GM19328 (cell line): Measurements from ENCODE around the gene C11orf86.

Source experiments
- ATAC-seq: cut with Tn5 transposase; IDR thresholded peaks from one replicate; pipeline ENCODE4 v1.9.1; 2021; ENCODE audit warnings: mild to moderate bottlenecking, moderate library complexity; ENCODE audit not compliant: unreplicated experiment

C11orf86 gene

DNA sequence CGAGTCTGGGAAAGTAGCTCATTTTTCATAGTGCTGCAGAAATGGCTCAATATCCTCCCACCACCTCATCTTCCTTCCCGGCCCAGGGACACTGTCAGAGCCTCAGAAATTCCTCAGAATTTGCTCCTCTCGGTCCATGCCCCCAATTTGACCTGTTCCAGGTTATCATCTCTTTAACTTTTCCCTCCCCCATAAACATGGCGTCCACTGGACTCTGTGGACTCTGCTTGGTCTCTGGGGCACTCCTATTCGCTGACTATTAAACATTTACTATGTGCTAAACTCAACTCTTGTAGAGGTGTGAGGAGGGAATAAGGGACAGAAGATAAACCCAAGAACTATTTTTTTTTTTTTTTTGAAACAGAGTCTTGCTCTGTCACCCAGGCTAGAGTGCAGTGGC is 8.8 kb upstream of the C11orf86 start:
- no peak for ATAC-seq

DNA sequence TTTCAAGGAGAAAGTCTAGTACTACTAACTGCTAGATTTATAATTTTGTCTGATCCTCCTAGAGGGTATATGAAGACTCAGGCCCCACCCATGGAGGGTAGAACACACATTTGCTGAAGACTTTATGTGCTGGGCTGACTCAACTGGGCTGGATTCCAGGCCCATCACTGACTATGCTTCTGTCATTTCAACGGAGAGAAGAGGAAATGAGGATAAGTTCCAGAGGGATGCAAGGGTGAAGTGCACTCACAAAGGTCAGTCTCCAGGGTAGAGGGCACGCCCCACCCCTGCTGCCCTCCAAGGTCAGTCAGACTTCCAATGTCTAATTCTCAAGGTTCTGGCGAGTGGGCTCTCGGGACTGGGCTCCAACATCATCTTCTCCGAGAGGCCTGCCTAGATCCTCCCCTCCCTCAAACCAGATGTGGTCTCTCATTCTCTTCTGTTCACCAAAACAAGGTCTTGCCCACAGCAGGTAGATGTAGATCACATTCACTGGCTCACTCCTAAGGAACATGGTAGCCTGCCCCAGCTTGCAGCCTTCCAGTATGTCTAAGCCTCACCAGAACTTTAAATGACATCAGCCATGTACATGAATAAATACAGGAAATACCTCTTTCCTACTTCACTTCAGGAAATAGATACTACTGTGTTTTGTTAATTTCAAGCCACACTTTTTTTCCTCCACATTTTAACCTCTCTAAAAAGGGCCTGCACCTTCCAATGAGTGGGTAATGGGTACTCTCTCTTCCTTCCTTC is 7.3 kb upstream of the C11orf86 start:
- ATAC-seq, result no peak

DNA sequence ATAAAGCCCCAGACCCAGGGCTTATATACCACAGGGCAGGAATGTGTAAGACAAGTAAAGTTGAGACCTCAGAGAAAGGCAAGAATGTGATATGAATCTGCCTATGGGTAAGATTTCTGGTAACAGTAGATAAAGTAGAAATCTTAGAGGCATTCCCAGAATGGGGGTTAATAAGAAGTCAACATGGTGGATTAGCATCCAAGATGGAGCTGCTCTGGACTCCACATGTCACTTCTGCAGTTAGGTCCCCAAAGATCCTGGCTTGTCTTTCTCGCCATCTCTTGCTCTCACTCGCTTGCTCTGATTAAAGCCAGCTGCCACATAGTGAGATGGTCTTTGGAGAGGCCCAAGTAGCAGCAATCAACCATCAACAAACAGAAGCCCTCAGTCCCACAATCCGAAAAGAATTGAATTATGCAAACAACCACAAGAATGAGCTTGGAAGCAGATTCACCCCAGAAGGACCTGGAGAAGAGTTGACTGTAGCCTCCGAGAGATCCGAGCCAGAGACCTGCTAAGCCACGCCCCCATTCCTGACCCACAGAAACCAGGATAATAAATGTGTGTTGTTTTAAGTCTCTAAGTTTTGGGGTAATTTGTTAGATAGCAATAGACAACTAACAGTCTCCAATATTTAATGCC is 5.4 kb upstream of the C11orf86 start:
- no peak for ATAC-seq

DNA sequence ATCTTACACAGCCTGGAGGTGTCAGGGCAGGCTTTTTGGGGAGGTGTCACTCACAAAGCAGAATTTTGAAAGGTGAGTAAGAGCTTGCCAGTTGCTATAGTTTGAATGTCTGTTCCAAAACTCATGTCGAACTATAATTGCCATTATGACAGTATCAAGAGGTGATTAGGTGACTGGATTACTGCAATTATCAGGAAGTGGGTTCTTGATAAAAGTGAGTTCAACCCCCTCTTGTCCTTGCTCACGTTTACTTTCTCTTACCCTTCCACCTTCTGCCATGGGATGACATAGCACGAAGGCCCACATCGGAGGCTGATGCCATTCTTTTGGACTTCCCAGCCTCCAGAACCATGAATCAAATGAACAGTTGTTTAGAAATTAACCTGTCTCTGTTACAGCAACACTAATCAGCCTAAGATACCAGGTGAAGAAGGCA is 4.7 kb upstream of the C11orf86 start:
- no peak for ATAC-seq

DNA sequence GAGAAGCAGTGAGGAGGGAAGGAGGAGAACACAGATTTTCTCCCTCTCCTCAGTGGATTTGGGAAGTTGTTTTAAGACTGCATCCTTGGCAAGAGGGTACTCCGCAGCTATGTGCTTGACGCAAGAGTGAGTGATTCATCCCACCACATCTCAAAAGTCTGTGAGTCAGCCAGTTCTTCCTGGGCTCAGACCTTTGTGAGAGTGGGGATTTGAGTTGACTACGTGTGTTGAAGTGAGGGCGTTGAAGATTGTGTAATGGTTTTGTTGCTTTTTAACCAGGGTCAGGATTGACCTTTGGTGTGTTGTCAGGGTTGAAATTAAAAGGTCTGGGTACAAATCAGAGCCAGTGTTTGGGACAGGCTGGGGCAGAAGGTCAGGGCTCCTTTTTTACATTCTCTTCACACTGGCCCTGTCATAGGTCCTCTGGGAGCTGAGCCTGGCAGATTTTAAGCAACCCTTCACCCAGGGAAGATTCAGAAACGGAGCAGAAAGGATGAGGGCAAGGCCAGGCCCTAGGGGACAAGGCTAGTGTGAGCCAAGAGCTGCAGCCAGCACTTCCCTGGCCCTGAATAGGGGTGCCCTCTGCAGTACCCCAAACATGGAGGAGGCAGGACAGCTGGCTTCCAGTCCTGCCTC is 4.2 kb upstream of the C11orf86 start:
- ATAC-seq, result no peak

DNA sequence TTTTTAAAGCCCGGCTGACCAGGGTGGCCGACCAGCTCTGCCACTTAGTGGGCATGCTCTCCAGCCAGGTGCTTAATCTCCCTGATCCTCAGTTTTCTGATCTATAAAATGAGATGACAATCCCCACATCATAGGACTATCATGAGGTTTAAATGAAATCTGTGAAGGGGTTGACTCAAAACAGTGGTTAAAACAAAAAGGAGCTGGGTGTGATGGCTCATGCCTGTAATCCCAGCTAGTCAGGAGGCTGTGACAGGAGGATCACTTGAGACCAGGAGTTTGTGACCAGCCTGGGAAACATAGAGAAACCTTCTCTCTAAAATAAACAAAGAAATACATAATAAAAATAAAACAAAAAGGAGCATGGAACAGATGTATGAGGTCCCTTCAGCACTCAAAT is 3.6 kb upstream of the C11orf86 start:
- ATAC-seq, result no peak

DNA sequence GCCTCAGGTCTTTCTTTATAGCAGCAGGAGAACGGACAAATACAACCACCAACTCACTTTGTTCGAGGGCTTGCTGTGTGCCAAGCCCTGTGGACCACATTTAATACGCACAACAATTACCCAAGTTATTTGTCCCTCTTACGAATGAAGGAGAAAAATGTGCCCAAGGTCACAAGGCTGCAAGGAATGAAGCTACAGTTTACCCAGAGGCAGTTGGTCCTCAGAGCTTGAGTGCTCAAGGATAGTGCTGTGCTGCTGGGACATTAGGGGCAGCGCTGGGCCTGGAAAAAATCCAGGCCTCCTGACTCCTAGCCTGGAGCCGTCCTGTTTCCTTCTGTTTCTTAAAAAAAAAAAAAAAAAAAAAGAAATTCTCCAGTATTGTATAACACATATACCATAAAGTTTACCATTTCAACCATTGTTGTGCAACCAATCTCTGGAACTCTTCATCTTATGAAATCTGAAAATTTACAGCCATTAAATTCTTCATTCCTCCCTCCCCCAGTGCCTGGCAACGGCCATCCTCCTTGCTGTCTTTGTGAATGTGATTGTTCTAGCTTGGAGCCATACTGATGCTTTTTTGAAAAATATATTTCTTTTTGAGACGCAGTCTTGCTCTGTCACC is 1.0 kb upstream of the C11orf86 start:
- ATAC-seq, result no peak

DNA sequence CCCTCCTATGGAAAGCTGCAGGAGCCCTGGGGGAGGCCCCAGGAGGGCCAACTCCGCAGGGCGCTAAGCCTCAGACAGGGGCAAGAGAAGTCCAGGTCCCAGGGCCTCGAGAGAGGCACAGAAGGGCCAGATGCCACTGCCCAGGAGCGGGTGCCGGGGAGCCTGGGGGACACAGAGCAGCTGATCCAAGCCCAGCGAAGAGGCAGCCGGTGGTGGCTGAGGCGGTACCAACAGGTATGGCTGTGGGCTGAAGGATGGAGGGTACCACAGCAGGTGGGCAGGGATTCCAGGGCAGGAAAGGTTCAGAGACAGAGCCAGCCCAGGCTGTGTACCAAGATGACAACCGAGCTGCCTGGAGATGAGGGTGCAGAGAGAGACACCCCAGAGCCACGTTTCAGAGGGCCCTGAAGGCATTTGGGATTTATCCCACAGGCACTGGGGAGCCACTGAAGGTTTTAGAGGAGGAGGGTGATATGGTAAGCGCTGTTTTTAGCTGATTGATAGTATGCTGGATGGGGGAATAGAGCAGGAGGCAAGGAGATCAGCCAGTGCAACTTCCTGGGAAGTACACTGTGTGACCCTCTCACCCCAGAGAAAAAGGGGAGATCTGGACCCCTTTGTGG is 412 bp downstream of the C11orf86 start:
- ATAC-seq, result no peak

DNA sequence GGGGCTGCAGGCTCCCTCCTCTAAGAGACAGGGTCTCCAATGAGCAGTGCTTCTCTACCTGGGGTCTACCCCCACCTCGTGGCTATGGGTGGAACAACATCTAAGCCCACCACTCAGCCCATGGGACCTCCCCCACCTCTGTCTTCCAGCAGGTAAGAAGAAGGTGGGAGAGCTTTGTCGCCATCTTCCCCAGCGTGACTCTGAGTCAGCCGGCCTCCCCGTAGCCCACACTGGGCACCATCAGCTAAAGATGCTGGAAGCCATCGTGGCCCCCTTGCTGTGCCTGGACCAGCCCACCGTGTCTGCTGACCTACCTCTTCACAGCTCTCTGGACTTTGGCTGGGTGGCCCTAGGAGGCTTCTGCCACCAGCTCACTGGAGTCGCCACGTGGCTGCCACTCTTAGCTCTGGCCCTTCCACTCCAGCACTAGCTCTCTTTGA is 944 bp downstream of the C11orf86 start:
- no peak for ATAC-seq

DNA sequence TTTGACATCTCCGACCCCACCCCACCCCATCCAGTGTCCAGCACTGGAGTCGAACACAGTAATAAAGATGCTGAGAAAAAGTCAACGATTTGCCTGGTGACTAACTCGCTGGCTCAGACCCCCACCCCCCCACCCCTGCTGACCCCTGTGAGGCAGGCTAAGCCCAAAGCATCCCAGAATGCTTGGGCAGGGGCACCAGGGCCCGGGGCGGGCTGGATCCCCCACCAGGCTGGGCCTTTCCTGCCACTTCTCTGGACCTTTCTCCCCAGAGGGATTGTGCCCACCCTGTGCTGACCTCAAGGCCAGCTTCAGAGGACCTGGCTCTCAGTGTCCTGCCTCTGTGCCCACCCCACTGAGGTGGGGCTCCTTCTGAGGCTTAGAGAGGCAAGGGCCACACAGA is 1.8 kb downstream of the C11orf86 start:
- ATAC-seq, result no peak

DNA sequence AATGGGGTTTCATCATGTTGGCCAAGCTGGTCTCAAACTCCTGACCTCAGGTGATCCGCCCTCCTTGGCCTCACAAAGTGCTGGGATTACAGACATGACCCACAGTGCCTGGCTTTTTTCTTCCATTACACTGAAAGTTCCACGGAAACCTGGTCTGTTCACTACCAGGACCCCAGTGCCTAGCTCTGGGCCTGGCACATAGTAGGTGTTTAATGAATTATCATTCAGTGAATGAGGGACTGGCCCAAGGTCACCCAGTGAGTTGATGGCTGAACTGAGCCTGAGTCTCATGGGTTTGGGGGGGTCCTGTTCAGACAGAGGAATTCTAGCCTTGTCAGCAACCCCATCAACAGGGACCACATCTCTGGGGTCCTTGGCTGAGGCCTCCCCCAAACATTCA is 3.1 kb downstream of the C11orf86 start:
- ATAC-seq, result no peak

DNA sequence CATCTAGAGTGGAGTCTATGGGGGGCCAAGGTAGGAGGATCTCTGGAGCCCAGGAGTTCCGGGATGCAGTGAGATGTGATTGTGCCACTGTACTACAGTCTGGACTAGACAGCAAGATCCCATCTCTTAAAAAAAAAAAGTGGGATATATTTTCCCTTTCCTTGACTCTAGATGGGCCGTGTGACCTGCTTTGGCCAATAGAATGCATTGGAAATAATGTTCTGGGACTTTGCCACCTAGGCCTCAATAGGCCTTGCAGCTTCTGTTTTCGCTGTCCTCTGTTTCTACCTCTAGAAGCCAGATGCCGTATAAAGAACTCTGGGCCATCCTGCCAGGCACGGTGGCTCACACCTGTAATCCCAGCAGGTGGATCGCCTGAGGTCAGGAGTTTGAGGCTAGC is 3.6 kb downstream of the C11orf86 start:
- no peak for ATAC-seq

DNA sequence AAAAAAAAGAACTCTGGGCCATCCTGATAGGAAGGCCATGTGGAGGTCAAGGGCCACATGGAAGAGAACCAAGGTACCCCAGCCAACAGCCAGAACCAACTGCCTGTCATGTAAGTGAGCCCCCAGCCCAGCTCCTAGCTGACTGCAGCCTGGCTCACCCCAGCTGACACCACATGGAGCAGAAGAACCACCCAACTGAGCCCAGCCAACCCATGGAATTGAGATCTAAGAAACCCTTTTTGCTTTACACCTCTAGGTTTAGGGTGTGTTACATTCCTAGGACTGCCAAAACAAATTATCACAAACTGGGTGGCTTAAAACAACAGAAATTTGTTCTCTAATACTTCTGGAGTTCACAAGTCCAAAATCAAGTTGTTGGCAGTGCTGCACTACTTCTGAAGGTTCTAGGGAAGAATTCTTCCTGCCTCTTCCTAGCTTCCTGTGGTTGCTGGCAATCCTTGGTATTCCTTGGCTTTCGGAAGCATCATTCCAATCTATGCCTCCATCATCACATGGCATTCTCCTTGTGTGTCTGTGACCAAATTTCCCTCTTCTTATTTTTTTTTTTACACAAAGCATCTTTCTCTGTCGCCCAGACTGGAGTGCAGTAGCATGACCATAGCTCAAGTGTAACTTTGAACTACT is 4.4 kb downstream of the C11orf86 start:
- ATAC-seq, result no peak

DNA sequence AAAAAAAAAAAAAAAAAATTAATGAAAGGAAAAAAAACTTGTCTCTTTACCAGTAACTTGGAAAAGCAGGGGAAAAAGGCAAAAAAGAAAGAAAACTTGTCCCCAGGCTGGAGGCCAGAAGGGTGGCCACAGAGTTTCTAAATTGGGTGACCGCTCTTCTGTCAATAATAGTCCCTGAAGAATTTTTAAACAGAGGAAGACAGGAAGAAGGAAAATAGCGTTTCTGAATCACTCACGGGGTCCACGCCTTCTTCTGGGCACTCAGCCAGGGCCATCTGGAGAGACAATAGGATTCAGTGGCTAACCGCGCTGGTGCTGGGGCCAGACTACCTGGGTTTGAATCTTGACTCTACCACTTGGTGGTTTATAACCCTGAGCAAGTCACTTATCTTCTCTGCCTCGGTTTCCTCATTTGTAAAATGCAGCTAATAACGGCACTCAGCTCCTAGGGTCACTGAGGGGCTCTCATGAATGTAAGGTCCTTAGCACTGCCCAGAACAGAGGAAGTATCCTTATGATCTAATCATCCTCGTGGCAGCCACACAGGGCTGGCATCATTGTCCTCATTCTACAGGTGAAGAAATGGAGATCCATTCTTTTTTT is 7.0 kb downstream of the C11orf86 start:
- ATAC-seq, result no peak

DNA sequence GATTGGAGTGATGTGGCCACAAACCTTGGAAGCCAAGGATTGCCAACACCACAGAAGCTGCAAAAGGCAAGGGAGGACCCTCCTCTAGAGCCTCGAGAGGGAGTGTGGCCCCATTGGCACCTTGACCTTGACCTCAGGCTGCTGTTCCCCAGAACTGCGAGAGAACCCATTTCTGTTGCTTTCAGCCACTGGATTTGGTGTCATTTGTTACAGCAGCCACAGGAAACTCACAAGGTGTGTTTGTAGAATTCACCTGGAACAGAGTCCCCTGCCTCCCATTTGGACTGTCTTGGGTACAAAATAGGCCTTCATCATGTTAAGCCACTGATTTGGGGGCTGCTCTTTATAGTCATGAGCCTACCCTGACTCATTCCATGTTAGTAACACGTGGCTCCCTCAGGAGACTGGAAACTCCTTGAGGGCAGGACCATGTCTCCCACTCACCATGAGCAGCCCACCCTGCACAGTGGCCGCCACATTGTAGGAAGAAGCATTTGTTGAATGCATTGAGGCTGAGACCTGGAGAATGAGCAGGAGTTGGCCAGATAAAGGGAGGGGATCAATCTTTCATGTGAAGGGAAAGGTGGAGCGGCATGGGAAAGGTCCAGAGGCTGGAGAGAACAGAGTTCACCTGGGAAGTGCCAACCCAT is 8.3 kb downstream of the C11orf86 start:
- no peak for ATAC-seq

DNA sequence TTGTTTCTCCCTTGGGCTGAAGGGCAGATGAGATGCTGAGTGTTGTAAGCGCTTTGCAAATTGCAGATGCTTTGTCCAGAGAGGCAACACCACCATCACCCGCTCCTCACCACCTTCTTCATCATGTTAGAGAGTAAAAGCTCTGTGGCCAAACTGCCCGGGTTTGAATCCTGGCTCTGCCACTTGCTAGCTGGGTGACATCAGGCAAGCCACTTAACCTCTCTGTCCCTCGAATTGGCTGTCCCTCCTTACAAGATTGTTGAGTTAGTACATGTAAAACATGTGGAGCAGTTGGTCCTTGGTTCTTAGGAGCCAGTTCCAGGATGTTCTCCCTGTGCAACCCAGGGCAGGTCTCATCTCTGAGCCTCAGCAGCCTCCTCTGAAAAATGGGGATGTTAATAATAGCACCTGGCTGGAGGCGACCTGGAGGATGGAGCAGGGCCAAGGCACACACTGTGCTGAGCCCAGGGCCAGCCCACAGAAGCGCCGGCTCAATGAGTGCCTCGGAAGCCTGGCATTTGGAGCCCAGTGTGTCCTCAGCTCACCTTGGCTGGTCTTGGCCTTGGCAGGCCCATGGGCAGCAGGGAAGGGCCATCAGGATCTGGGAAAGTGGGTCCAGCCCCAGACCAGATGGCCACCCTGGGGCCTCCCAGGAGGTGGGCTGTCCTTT is 10.5 kb downstream of the C11orf86 start:
- ATAC-seq, result no peak

DNA sequence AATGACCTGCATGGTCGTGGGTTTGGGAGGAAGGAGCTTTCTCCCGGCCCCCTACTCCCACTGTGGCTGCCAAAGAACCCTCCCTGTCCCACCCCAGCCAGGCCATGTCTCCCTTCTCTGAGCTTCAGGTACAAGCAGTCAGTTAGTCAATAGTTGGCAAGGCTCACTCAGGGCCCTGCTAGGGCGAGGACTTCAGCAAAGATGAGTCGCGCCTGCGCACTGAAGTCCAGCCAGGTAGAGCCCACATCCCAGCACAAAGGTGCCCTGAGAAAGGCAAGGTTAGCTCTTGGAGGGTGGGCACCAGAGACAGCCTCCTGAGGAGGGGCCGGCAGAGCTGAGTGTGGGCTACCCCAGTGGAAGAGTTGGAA is 11.1 kb downstream of the C11orf86 start:
- no peak for ATAC-seq

DNA sequence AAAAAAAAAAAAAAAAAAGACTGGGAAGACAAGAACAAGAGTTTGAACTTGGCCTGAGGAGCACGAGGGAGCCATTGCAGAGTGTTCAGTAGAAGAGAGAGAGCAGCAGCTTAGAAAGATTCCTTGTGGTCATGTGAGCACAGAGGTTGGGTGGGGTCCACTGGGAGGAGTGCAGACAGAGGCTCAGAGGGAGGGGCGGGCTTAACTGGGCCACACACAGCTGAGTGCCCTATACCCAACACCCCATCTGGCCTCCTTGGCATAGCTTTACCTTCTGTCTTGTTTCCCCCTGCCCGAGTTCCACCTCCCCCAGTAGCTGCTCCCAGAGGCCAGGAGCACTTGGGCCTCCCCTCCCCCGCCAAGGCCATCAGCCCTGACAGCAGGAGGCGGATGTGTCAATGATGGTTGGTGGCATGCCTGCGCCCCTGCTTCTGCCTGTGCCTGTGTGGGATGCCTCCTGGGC is 12.1 kb downstream of the C11orf86 start:
- no peak for ATAC-seq

DNA sequence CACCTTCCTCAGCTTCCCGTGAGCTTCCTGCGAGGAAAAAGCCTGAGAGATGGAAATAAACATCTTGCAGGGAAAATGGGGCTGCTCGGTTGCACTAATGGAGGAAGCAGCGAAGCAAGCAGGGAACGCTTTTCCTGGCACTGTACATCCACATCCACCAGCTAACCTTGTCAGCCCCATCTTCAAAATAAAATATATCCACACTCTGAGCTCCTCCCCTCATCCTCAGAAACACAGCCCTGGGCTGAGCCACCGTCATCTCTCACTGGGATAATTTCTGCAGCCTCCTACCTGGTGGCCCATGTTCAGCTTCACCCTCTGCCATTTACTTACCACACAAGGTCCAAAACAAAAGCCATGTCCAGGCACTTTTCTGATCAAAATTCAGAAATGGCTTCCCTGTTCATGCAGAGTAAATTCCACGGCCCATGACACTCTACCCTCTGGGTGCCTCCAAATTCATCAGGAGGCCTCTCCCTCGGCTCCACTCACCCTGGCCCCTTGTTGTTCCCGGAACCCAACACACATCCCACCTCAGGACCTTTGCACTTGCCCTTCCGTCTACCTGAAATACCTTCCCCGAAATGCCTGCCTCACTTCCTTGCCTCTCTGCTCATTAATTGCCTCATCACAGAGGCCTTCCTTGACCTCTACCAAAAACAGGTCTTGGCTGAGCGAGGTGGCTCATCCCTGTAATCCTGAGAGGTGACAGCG is 13.0 kb downstream of the C11orf86 start:
- ATAC-seq, result no peak
